Psoas muscle (tissue), 8 donors: Measurements from ENCODE around the gene MYOM3. TPM values are rescaled to one million over a fixed set of nuclear protein-coding genes. Genes with fewer than 3 reads are reported as not detected.
A peak's percentile ranks its signal among the peaks of the same experiment; 100 is the strongest.

Experiments
- ATAC-seq, 4 donors: fragments of 200-7000 bp; cut with Tn5 transposase; one replicate each; pipeline ENCODE4 v1.9.1; 2020; ENCODE audit warnings: moderate library complexity in 3 of 4, mild to moderate bottlenecking in 2 of 4
- DNase-seq, 2 donors: peaks; one replicate each; pipeline ENCODE4 v3.0.0-alpha.2; 2020
- H3K27ac ChIP-seq: fragments of 200-600 bp; one replicate; pipeline ENCODE4 v1.8.0; 2022
- H3K27me3 ChIP-seq, 3 donors: fragments of 200-600 bp in 1 of 3; one replicate each; pipeline versions ENCODE4 v1.6.1 to v1.8.0; 2013 to 2022; ENCODE audit warnings: low read length in 2 of 3, mild to moderate bottlenecking in 2 of 3, moderate library complexity in 1 of 3; ENCODE audit not compliant: insufficient read depth in 3 of 3
- H3K36me3 ChIP-seq, 2 donors: fragments of 200-600 bp in 1 of 2; one replicate each; pipeline versions ENCODE4 v1.6.1 to v1.8.0; 2013 to 2022; ENCODE audit warnings: low read depth in 1 of 2, mild to moderate bottlenecking in 1 of 2, moderate library complexity in 1 of 2; ENCODE audit not compliant: insufficient read depth in 1 of 2
- H3K4me1 ChIP-seq: fragments of 200-600 bp; one replicate; pipeline ENCODE4 v1.8.0; 2022
- H3K4me3 ChIP-seq: fragments of 200-600 bp; one replicate; pipeline ENCODE4 v1.8.0; 2022; ENCODE audit warnings: mild to moderate bottlenecking
- H3K9me3 ChIP-seq: fragments of 200-600 bp; one replicate; pipeline ENCODE4 v1.8.0; 2022
- WGBS, 3 donors: extraction: QIAGEN DNeasy Blood & Tissue Kit; methylation state at CpG; one replicate each; pipeline versions ENCODE4 v1.1.6 to v1.1.7; 2013; 5-methylcytosine and 5-hydroxymethylcytosine counted together
- intact Hi-C, 2 donors: fragments of 100-400 bp; cut with DNase I; formaldehyde crosslinking; loops; one replicate each; pipeline versions ENCODE4 v1.11.0 to v1.14.2; 2022
- polyA plus RNA-seq, 3 donors: library from polyadenylated mRNA; stranded (reverse); fragments of 200-250 nt; gene quantifications; one replicate each; pipeline ENCODE4 v1.2.3, GENCODE V29; 2013
- total RNA-seq, 4 donors: library from RNA; stranded (reverse); fragmentation: NEBNext Ultra II Directional in 2 of 4; extraction: Animal tissue kit (Norgen Biotek cat#: 25700) in 2 of 4; gene quantifications; one replicate each; pipeline versions ENCODE4 v1.2.1 to v1.2.4, GENCODE V29; 2021 to 2023
- TF ChIP-seq, protein P1 (sequence below): fragments of 200-600 bp; IDR thresholded peaks from one replicate; pipeline ENCODE4 v1.8.0; 2022; ENCODE audit warnings: antibody characterized with exemption
- donor health status: healthy with polysubstance abuse.
- donor health status: DM: no; HTN: no; CAD: no; lungs with moderate emphysema.
- donor health status: Bipolar disorder and iron deficiency.
- donor health status: healthy.
- donor health status: DM: yes; HTN: yes; CAD: no.
- donor health status: DM: no; HTN: no; CAD: no.
- donor health status: DM: no; HTN: no; CAD: no.
- donor health status: DM: yes; HTN: yes; CAD: no.

MYOM3 gene
- total and polyA plus RNA-seq, 7 donors = 86.7 to 505 (median 152) TPM

DNA sequence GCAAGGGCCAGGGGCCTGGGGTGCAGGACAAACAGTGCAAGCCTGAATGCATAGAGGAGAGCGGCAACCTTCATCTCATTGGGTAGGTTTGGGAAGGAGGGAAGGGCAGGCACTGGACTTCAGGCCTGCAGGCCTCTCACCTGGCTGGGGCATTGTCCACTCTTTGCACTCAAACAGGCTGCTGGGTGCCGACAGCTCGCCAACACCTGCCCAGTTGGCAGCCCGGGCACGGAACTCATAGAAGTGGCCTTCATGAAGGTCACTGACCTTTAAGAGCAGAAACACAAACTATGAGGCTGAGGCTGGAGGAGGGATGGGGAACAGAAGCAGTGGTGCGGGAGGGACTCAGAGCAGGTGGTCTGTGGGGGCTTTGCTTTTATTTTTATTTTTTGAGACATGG, 30.7 kb downstream of the MYOM3 start:
- H3K27me3 ChIP-seq = no peaks in the 10 kb centered on the region
- TF ChIP-seq, protein P1, sequence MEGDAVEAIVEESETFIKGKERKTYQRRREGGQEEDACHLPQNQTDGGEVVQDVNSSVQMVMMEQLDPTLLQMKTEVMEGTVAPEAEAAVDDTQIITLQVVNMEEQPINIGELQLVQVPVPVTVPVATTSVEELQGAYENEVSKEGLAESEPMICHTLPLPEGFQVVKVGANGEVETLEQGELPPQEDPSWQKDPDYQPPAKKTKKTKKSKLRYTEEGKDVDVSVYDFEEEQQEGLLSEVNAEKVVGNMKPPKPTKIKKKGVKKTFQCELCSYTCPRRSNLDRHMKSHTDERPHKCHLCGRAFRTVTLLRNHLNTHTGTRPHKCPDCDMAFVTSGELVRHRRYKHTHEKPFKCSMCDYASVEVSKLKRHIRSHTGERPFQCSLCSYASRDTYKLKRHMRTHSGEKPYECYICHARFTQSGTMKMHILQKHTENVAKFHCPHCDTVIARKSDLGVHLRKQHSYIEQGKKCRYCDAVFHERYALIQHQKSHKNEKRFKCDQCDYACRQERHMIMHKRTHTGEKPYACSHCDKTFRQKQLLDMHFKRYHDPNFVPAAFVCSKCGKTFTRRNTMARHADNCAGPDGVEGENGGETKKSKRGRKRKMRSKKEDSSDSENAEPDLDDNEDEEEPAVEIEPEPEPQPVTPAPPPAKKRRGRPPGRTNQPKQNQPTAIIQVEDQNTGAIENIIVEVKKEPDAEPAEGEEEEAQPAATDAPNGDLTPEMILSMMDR = no peak
- no peaks in the 10 kb centered on the region for H3K9me3 ChIP-seq
- peaks cover 28% of the 10 kb centered on the region for H3K4me1 ChIP-seq
- DNase-seq (no peak), ATAC-seq (peak; percentile 27 to 61 (median 34))
- 39 to 63% (median 61%) methylated on average over 6 of the region's 6 CpGs for WGBS, 3 donors
- intact Hi-C loops = no loop called here
- no peak overlapping the region for H3K4me3 ChIP-seq
- peaks cover 0 to 72% of the 10 kb centered on the region in 2 donors for H3K36me3 ChIP-seq
- H3K27ac ChIP-seq = peak overlapping the region; percentile 15

DNA sequence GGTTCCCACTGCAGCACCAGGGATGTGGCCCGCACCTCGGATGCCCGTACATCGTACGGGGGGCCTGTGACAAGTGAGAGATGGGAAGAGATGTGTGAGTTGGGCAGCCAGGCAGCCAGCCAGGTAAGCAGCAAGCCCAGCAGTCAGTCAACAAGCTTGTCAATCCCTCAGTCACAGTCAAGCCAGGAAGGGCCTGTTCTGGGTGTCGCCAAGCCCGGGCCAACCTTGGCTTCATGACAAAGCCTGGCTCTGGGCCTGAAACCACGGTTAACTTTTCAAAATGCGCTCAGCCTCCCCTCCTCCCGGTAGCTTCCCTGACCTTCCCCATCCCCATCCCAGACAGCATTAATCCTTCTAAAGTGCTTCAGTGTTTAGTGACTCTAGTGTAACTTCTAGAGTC, 31.8 kb downstream of the MYOM3 start:
- Histone ChIP-seq H3K4me3 (no peak overlapping the region), H3K4me1 (peaks cover 28% of the 10 kb centered on the region), H3K36me3 (peaks cover 0 to 72% of the 10 kb centered on the region in 2 donors), H3K27me3 (no peaks in the 10 kb centered on the region), H3K27ac (no peak overlapping the region), H3K9me3 (no peaks in the 10 kb centered on the region)
- ATAC-seq (peak; percentile 25 to 59 (median 48)), DNase-seq (peak; percentile 33 to 75)
- TF ChIP-seq, protein P1 = no peak
- 35 to 41% (median 38%) methylated on average over 10 of the region's 10 CpGs for WGBS, 3 donors
- intact Hi-C loops = no loop called here

DNA sequence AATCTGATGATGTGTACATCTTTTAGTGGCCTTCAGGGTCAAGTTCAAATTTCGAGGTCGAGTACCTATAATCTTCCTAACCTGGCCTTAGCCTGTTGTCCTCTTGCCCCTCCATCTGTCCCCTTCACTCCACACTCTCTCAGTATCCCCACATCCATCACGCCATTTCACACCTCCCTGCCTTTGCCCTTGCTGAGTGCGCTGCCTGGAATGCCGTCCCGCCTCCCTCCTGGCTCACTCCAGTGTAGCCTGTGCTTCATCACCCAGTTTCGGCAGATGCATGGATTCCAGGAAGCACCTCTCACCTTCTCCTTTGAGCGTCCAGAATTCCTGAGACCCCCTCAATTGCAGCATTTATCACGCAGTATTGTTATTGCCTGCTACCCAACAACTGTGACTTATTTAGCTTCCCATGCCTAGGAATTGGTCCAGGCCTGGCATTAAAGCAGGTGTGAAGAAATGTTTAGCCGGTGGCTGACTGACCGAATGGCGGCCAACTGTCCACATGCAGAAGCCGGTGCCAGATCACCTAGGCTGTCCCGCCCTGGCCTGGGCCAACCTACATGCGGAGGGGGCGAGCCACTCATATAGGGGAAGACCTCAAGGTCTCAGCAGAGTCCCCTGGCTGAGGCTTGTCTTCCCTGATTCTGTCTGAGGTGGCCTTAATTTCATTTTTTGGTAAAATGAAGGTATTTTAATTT, 34.5 kb downstream of the MYOM3 start:
- intact Hi-C loops = no loop called here
- Histone ChIP-seq H3K36me3 (peaks cover 0 to 73% of the 10 kb centered on the region in 2 donors), H3K27me3 (no peaks in the 10 kb centered on the region), H3K4me3 (no peak overlapping the region), H3K9me3 (no peaks in the 10 kb centered on the region), H3K27ac (peak overlapping the region; percentile 25), H3K4me1 (peaks cover 26% of the 10 kb centered on the region)
- TF ChIP-seq, protein P1 = no peak
- peak; percentile 47 to 75 (median 68) for ATAC-seq
- DNase-seq = peak in 1 of 2 donors; percentile 77
- WGBS, 3 donors = 35 to 47% (median 36%) methylated on average over 16 of the region's 16 CpGs

DNA sequence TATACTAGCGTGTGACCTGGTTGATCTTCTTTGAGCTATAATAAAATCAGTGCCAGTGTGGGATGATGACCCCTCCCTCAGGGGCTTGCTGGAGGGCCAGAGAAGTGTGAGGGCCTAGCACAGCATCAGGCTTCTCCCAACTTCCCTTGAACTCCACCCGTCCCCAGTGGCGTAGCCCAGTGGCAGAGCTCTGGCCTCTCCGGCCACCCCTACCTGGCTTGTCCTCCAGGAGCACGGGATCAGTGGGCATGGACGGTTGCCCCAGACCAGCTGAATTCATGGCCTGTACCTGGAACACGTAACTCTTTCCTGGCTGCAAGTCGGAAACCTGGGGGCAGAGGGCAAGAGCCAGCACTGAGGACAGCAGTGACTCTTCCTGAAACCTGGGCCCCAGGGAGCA, 36.0 kb downstream of the MYOM3 start:
- Histone ChIP-seq H3K4me1 (peaks cover 15% of the 10 kb centered on the region), H3K27me3 (no peaks in the 10 kb centered on the region), H3K9me3 (no peaks in the 10 kb centered on the region), H3K4me3 (no peak overlapping the region), H3K27ac (no peak overlapping the region), H3K36me3 (peaks cover 0 to 74% of the 10 kb centered on the region in 2 donors)
- TF ChIP-seq, protein P1 = no peak
- 68 to 74% (median 73%) methylated on average over 8 of the region's 8 CpGs for WGBS, 3 donors
- DNase-seq (peak in 1 of 2 donors; percentile 39), ATAC-seq (no peak)
- intact Hi-C loops = no loop called here

DNA sequence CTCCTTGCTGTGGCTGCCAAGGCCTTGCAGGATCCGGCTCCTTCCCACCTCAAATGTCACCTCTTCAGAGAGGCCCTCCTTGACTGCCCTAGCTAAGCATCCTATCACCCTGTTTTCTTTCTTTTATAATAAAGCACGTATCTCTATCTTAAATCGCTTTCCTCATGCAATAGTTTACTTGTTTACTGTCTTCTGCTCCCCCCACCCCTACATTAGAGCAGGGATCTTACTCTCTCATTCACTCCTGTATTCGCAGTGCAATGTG, 36.4 kb downstream of the MYOM3 start:
- H3K36me3 ChIP-seq = peaks cover 0 to 71% of the 10 kb centered on the region in 2 donors
- H3K27ac ChIP-seq = no peak overlapping the region
- DNase-seq (no peak), ATAC-seq (no peak)
- TF ChIP-seq, protein P1 = no peak
- peaks cover 13% of the 10 kb centered on the region for H3K4me1 ChIP-seq
- H3K4me3 ChIP-seq = no peak overlapping the region
- intact Hi-C loops = no loop called here
- 76 to 84% (median 80%) methylated on average over 4 of the region's 4 CpGs for WGBS, 3 donors
- H3K9me3 ChIP-seq = no peaks in the 10 kb centered on the region
- H3K27me3 ChIP-seq = no peaks in the 10 kb centered on the region
